HG02981 (cell line): ENCODE results near the gene MRAS.

Source experiments
- ATAC-seq: cut with Tn5 transposase; IDR thresholded peaks from one replicate; pipeline ENCODE4 v1.9.1; 2021; ENCODE audit warnings: mild to moderate bottlenecking, moderate library complexity; ENCODE audit not compliant: unreplicated experiment

Gene MRAS

DNA sequence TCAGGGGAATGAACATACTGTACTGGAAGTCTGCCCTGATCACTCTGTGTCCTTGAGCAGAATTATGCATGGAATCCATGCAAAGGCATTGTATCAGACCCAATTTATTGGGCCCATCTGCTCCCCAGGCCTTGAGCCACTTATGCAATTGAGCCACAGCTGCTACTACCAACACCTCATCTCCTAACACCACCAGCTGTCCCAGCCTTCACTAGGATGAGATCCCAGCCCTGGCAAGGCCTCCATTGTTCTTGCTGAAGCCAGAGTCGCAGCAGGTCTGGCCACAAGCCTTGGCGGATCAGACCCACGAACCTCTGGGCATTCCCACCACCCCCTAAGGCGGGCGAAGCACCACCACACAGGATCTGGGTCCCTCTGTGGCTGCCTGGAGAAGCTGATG is 9.6 kb upstream of the MRAS start:
- ATAC-seq: no peak

DNA sequence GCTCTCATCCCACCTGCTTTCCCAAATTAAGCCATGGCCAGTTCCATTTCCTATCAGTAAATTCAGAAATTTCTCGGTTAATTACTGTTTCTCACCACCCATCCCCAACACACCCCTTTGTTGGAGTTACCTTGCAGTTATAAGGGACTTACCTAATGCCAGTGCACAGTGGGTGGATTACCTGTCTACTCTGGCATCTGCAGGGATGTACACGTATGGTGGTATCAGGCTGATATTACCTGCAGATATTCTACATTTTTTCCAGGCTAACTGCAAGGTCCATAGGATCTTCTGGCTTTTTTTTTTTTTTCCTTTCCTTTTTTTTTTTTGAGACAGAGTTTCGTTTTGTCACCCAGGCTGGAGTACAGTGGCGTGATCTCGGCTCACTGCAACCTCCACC is 7.9 kb upstream of the MRAS start:
- ATAC-seq: no peak

GRCh38 chr3:138344754-138345153 is 3.6 kb upstream of the MRAS start:
- ATAC-seq: no peak

- no peak for ATAC-seq
Observed at GRCh38 chr3:138348754-138349739, 668 bp downstream of the MRAS start.

DNA sequence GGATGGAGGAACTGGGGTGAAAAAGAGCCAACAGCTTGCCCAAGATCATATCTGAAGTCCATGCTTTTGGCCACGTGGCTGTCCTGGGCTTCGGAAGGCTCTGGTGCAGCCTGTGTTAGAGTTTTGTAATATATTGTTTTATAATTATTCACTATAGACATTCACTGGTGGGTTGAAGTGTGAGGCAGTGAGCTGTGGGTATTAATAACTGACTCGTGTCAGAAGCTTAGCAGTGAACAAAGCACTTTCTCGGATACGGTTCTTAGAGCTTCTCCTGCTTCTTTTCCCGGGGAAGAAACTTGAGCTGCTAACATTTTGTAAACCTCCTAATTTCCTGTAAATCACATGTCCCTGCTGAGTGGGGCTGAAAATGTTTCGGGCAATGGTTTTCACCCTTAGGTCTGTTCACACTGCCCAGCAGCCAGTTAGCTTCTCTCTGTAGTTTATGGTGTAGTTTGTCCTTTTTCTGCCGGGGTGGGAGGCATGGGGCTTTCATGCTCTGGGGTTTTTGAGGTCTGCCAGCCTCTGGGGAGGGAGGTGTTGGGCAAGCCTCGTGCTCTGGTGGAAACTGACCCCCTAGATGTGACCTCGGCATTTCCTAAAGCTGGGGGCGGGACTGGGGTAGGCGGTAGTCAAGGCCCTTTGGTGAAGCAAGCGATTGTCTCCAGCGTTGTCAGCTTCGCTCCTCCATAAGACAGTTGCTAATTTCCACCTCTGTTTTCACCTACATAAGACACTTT is 1.7 kb downstream of the MRAS start:
- ATAC-seq: no peak

DNA sequence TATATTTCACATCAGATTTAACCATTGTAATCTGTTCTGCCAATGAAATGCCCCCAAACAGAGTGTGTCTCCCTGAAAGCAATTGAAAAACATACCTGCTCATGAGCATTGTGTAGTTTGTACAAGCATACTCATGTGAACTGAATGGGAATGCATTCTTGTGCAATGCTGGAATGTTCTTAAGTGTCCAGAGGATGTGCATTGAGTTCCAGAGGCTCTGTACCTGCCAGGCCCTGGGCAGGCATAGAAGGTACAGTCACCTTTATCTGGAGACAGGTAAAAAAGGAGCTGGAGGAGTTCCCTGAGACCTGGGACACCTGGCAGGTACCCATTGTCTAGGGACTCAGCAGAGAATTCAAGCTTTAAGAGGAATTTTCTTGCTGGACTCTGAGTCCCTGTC is 2.8 kb downstream of the MRAS start:
- no peak for ATAC-seq

DNA sequence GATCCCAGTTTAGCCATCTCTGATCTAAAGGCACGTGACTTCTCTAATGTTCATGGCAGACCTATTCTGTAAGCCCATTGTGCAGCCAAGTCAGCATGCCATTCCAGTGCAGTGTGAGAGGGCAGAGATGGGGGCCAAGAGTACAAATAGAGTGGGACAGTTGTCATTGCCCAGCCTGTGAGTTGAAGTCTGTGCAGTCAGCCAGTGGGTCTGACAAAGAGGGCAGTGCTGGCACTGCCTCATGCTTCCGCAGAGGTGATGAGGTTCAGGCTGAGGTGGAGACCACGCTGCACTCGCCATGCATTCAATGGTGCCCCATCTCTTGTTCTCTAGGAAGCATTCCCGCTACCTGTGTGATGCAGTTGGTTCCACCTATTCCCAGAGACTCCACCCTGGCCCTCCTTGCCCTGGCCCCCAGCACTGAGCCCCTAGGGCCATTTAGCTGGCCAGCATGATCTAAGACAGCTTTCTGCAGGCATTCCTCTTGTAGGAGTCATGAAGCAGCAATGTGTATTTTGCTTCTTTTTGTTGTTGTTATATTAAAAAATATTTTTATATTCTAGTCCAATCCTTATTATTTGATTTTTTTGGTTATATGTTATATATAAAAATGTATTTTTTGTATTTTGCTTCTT is 3.7 kb downstream of the MRAS start:
- ATAC-seq: no peak

DNA sequence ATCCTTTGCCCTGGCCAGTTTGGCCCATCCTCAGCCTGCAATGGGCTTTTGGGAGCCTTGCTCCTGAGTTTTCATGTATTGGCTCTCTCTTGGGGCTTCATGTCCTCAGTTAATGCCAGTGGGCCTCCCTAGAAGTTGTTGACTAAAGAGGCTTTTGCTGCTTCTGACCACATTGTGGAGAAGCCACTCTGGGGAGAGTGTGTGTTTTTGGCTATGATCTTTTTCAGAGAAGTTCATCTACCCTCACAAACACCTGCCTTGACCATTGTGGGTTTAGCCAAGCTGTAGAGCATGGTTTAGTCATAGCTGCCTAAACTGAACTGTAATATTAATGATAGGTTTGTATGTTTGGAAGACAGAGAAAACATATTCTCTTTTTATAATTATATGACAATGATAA is 6.0 kb downstream of the MRAS start:
- no peak for ATAC-seq

DNA sequence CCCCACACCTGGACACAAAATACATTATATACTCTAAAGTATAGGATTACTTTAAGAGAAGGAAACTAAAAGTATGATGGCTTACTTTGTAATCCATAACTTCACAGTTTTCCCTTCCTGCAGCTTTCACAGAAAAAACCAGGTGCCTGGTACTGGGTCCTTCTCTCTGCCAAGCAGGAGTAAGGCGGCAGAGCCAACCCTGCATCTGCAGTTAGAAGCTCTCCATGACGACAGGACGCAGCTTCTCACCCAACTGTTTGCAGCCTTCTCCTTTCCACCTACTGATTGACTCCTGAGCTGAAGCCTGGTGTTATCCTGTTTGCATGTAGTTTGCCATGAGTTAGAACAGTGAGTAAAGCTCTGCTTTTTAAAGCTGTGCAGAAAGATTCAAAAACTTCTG is 6.7 kb downstream of the MRAS start:
- ATAC-seq: no peak

- no peak for ATAC-seq
Observed at GRCh38 chr3:138356730-138357405, 8.5 kb downstream of the MRAS start.

DNA sequence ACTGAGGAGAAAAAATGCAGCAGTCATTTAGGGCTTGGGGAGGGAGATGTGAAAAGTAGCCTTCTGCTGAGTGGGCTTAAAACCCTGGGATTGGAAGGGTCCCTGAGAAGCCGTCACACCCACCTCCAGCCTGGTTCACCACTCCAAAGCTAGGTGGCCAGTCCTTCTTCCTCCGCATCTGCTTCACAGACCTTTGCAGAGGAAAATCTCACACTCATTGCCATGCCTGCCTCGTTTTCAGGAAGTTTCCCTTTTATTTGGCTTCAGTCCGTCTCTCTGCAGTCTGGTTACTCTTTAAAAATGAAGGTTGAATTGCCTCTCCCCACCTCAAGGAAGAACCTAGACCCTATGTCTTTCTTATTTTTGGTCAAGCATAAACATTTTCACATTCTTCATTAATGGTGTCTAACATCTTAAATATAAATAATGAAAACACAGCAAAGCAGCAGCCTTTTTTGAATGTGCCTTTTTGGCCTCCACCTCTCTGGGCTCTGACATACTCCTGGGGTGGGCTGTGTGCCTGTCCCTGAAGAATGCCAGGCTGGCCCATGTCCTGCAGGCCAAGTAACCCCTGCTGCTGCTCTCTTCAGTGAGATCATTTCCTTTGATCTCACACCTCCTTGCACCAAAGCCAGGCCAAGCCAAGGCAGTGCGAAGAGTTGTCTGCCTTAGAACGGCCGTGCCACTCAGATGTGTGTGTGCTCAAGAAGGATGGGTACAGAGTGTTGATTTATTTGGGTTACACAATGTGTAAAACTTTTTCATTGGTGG is 11.0 kb downstream of the MRAS start:
- ATAC-seq: no peak

GRCh38 chr3:138359919-138360868 is 11.8 kb downstream of the MRAS start:
- no peak for ATAC-seq

- no peak for ATAC-seq
Observed at GRCh38 chr3:138360869-138361525, 12.6 kb downstream of the MRAS start.

- no peak for ATAC-seq
Observed at GRCh38 chr3:138361561-138361971, 13.2 kb downstream of the MRAS start.

GRCh38 chr3:138362538-138362937 is 14.2 kb downstream of the MRAS start:
- no peak for ATAC-seq

- no peak for ATAC-seq
Observed at GRCh38 chr3:138363322-138363721, 14.9 kb downstream of the MRAS start.

DNA sequence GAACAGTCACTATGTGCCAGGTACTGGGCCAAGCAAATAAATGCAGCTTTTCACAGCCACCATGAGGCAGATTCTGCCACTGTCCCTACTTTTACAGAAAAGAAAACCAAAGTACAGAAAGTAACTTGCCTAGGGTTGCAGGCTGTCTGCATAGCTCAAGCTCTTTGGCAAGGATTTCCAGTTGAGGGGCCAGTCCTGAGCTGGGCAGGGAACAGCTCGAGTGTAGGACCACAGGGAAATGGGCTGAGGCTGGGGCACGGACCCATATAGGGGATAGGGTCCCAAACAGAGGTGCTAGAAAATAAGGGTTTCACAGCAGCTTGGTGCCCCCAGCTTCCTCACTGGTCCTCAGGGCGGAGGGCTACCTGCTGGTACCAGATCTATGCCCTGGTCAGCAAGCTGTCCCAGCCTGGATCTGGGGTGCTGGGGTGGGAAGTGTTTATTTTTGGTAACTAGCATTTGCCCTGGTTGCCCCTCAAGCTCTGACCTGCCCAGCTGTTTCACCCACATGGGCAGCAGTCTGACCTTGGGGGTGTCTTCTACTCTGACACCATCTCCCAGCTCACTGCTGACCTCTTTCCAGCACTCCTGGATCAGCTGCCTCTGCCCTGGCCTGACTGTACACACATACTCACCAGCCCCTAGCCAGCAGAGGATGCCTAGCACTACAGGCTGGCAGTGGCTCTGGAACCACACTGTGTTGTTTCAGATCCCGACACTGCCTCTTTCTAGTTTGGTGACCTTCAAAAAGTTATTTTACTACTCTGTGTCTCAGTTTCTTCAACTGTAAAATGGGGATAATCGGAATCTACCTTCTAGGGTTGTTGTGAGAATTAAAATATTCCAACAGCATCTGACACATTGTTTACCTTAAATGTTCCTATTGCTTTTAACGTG is 16.2 kb downstream of the MRAS start:
- ATAC-seq: no peak

DNA sequence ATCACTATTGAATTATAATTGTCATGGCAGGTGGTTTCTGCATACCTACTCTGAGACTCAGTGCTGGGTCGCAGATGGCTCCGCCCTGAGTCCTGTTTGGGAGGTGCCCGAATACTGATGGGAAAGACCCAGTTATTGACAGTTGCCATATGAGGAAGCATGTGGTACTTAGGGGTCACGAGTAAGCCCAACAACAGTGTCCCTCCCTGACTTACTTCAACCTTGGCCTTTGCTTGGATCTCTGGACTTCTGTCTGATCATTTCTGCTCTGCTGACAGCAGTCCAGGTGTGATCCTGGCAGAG is 16.8 kb downstream of the MRAS start:
- ATAC-seq: no peak
